ENCODE measurements around the gene TRIM34.

Gene TRIM34

DNA sequence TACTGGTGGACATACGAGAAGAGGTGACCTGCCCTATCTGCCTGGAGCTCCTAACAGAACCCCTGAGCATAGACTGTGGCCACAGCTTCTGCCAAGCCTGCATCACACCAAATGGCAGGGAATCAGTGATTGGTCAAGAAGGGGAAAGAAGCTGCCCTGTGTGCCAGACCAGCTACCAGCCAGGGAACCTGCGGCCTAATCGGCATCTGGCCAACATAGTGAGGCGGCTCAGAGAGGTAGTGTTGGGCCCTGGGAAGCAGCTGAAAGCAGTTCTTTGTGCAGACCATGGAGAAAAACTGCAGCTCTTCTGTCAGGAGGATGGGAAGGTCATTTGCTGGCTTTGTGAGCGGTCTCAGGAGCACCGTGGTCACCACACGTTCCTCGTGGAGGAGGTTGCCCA lies 21.5 kb upstream of the TRIM34 start:
- Histone ChIP-seq H3K27me3 (no peaks in the 10 kb centered on the region), H3K36me3 (no peaks in the 10 kb centered on the region), H3K4me3 (ENCODE audit: low read depth, low read length) (no peak overlapping the region), H3K9me3 (no peaks in the 10 kb centered on the region), H3K4me1 (no peaks in the 10 kb centered on the region)
- no peak for DNase-seq
- TF ChIP-seq, protein P1, sequence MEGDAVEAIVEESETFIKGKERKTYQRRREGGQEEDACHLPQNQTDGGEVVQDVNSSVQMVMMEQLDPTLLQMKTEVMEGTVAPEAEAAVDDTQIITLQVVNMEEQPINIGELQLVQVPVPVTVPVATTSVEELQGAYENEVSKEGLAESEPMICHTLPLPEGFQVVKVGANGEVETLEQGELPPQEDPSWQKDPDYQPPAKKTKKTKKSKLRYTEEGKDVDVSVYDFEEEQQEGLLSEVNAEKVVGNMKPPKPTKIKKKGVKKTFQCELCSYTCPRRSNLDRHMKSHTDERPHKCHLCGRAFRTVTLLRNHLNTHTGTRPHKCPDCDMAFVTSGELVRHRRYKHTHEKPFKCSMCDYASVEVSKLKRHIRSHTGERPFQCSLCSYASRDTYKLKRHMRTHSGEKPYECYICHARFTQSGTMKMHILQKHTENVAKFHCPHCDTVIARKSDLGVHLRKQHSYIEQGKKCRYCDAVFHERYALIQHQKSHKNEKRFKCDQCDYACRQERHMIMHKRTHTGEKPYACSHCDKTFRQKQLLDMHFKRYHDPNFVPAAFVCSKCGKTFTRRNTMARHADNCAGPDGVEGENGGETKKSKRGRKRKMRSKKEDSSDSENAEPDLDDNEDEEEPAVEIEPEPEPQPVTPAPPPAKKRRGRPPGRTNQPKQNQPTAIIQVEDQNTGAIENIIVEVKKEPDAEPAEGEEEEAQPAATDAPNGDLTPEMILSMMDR (IDR thresholded peaks at IDR 0.05; ENCODE audit: low read depth, low read length): no peak

DNA sequence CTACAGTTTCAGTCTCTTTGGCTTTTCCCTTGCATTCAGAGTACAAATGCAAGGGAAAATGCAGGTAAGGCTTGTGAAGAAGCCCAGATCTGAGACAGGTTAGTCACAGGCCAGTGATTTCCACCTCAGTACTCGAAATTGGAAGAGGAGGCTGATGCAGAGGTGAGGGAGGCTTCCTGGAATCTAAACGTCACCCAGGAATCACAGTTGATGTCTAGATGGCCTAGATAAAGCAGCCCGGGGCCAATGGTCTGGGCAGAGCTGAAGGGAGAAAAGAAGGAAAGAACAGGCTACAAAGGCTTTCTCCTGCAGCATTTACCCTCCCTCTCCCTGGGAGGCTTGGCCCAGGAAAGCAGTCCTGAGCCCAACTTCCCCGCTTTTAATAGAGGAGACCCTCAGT lies 19.9 kb upstream of the TRIM34 start:
- no peak for DNase-seq
- H3K9me3 ChIP-seq: no peaks in the 10 kb centered on the region
- TF ChIP-seq, protein P1 (IDR thresholded peaks at IDR 0.05; ENCODE audit: low read depth, low read length): no peak
- H3K4me1 ChIP-seq: no peaks in the 10 kb centered on the region
- H3K4me3 ChIP-seq (ENCODE audit: low read depth, low read length): no peak overlapping the region
- no peaks in the 10 kb centered on the region for H3K36me3 ChIP-seq
- H3K27me3 ChIP-seq: no peaks in the 10 kb centered on the region

DNA sequence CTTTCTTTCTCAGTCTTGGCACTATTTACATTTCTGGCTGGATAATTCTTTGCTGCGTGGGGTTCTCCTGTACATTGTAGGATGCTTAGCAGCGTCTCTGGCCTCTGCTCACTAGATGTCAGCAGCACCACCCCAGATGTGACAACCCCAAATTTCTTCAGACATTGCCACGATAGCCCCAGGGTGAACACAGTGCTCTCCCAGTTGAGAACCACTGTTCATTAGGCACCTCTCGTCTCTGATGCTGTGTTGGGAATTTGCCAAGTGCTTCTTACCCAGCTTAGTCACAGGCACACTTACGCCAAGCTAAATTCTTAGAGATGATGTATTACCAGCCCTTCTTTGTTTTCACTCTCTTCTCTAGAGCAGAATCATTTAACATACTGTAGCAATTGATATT lies 19.0 kb upstream of the TRIM34 start:
- no peaks in the 10 kb centered on the region for H3K9me3 ChIP-seq
- H3K4me1 ChIP-seq: no peaks in the 10 kb centered on the region
- H3K27me3 ChIP-seq: no peaks in the 10 kb centered on the region
- H3K36me3 ChIP-seq: no peaks in the 10 kb centered on the region
- TF ChIP-seq, protein P1 (IDR thresholded peaks at IDR 0.05; ENCODE audit: low read depth, low read length): no peak
- DNase-seq: no peak
- H3K4me3 ChIP-seq (ENCODE audit: low read depth, low read length): no peak overlapping the region

DNA sequence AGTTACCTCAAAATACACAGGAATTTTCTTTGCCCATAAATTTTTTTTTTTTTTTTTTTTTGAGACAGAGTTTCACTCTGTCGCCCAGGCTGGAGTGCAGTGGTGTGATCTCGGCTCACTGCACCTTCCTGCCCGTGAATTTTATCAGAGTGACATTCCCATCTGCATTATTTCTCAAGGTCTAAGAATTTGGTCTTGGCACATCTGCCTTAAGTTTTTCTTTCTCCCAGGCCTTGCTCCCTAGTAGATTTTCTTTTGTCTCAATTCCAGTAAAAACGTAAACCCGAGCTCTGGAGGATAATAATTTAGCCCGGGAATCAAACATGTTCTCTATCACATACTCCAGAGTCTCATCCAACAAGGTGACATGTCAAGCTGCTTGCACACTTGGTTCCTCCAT lies 16.0 kb upstream of the TRIM34 start:
- Histone ChIP-seq H3K9me3 (no peaks in the 10 kb centered on the region), H3K36me3 (no peaks in the 10 kb centered on the region), H3K27me3 (no peaks in the 10 kb centered on the region), H3K4me1 (no peaks in the 10 kb centered on the region), H3K4me3 (ENCODE audit: low read depth, low read length) (no peak overlapping the region)
- TF ChIP-seq, protein P1 (IDR thresholded peaks at IDR 0.05; ENCODE audit: low read depth, low read length): no peak
- DNase-seq: no peak

DNA sequence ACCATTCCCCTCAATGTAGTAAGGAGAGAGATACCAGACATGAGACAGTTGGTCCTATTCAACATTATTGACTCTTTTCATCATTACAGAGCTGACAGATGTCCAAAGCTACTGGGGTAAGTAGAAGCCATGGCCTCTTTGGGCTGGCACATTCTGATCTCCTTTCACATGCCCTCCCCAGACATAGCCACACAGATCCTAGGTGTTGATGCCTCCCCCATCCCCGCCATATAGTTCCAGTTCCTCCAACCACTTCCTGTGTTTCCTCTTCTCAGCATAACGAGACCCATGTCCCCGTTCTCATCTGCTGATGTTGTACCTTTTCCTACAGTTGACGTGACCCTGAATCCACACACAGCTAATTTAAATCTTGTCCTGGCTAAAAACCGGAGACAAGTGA lies 14.4 kb upstream of the TRIM34 start:
- DNase-seq: no peak
- no peak overlapping the region for H3K4me3 ChIP-seq (ENCODE audit: low read depth, low read length)
- H3K36me3 ChIP-seq: no peaks in the 10 kb centered on the region
- no peaks in the 10 kb centered on the region for H3K9me3 ChIP-seq
- H3K27me3 ChIP-seq: no peaks in the 10 kb centered on the region
- no peaks in the 10 kb centered on the region for H3K4me1 ChIP-seq
- TF ChIP-seq, protein P1 (IDR thresholded peaks at IDR 0.05; ENCODE audit: low read depth, low read length): no peak

DNA sequence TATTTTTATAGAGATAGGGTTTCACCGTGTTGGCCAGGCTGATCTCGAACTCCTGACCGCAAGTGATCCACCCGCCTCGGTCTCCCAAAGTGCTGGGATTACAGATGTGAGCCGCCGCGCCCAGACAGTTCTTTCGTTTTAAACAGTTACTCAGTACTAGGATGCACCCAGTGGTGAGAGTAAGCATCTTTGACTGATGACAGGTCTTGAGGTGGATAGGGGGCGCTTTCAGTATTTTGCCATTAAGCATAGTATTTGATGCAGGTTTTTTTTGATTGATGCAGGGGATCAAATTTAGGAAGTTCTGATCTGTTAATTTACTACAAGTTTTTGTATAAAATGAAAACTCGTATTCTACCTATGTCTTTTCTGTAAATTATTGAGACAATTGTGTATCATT lies 13.2 kb upstream of the TRIM34 start:
- no peaks in the 10 kb centered on the region for H3K36me3 ChIP-seq
- H3K4me1 ChIP-seq: no peaks in the 10 kb centered on the region
- H3K9me3 ChIP-seq: no peaks in the 10 kb centered on the region
- no peak overlapping the region for H3K4me3 ChIP-seq (ENCODE audit: low read depth, low read length)
- no peaks in the 10 kb centered on the region for H3K27me3 ChIP-seq
- TF ChIP-seq, protein P1 (IDR thresholded peaks at IDR 0.05; ENCODE audit: low read depth, low read length): no peak
- DNase-seq: no peak

All from BE2C (cell line).